Measurements from ENCODE around the gene CYP4A22. TPM values are rescaled to one million over a fixed set of nuclear protein-coding genes. Genes with fewer than 3 reads are reported as not detected.

Gene CYP4A22
- total and polyA plus RNA-seq, 2 donors from 2014 or later = 4.1 to 108 TPM

DNA sequence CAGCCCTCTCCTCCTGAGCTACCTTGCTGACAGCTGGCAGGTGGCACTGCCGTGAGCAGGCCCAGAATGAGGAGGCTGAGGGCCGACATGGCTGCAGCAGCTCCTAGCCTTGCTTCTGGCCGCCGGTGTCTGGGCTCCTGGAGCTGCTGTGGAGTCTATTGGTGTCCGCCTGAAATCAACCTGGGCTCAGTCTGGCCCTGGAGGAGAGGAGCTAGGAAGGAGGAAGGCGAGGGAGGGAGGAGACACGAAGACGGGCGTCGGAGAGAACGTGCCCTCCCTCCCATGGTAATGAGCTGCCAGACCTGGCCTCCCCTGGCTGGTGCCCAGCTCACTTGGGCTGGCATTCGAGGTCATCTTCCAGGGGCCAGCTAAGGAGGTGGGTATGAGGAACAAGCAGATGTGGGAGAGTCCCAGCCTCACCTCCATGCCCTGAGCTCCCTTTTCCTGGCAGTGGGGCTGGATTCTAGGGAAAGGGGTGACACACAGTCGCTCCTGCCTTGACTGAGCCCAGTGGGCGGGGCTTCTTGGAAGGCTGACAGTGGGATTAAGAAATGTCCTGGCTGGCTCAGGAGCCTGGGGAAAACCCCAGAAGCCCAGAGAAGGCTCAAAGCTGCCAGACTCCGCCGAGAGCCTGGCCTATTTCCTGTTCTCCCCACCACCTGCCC is 52.7 kb downstream of the CYP4A22 start, which contains the start of gene PDZK1IP1:
Gene PDZK1IP1 (minus strand): TSS at position 193 of the 665 bp plus-strand sequence. CDS start 104 bp downstream, at position 89.
- Histone ChIP-seq H3K36me3 (ENCODE audit: control insufficient read depth in 2 of 3, insufficient read depth in 3 of 3, low read length in 3 of 3) (peaks cover 0 to 9% (median 0%) of the 10 kb centered on the region in 3 donors), H3K27me3 (ENCODE audit: control insufficient read depth, insufficient read depth, low read length) (no peaks in the 10 kb centered on the region), H3K27ac (ENCODE audit: low read depth in 2 of 2, low read length in 2 of 2) (peak within 1 kb of the TSS; percentile 95 to 99), H3K9me3 (ENCODE audit: control insufficient read depth in 2 of 3, insufficient read depth in 1 of 3, low read length in 3 of 3) (no peaks in the 10 kb centered on the region), H3K4me3 (ENCODE audit: low read length in 3 of 3) (peak within 1 kb of the TSS in 2 of 3 donors; percentile 88 to 93), H3K4me1 (ENCODE audit: control insufficient read depth in 2 of 3, insufficient read depth in 2 of 3, low read depth in 1 of 3, low read length in 3 of 3) (peaks cover 0 to 30% (median 21%) of the 10 kb centered on the region in 3 donors), H3K9ac (ENCODE audit: low read length in 3 of 3) (peak within 1 kb of the TSS in 2 of 3 donors; percentile 35 to 99)
- DNase-seq = peak in 3 of 5 donors; percentile 34 to 96 (median 37)
- TF ChIP-seq, protein P1, sequence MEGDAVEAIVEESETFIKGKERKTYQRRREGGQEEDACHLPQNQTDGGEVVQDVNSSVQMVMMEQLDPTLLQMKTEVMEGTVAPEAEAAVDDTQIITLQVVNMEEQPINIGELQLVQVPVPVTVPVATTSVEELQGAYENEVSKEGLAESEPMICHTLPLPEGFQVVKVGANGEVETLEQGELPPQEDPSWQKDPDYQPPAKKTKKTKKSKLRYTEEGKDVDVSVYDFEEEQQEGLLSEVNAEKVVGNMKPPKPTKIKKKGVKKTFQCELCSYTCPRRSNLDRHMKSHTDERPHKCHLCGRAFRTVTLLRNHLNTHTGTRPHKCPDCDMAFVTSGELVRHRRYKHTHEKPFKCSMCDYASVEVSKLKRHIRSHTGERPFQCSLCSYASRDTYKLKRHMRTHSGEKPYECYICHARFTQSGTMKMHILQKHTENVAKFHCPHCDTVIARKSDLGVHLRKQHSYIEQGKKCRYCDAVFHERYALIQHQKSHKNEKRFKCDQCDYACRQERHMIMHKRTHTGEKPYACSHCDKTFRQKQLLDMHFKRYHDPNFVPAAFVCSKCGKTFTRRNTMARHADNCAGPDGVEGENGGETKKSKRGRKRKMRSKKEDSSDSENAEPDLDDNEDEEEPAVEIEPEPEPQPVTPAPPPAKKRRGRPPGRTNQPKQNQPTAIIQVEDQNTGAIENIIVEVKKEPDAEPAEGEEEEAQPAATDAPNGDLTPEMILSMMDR (IDR thresholded peaks at IDR 0.05; ENCODE audit: borderline replicate concordance, extremely low read depth, insufficient read depth) = no peak
- FAIRE-seq = peak; percentile 13
- intact Hi-C loops (cut with DNase I) = loop anchor here (10.0 kb wide), 2 partner anchors 65 to 535 kb away; no protein-coding TSS in a partner anchor

DNA sequence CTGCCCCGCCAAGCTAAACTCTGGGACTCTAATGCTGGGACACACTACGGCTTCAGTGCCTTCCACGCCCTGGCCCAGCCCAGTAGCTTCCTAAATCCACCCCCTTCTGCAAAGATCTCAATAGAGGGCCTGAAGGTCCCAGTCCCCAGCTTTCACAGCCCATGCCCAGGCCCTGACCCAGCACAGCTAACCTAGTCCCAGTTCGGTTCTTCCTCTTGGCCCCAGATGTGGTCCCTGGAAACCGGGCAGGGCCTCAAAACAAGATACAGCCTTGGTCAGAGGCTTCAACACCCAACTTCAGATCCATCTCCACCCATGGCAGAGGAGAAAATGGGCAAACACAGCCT is 53.2 kb downstream of the CYP4A22 start:
- H3K9me3 ChIP-seq (ENCODE audit: control insufficient read depth in 2 of 3, insufficient read depth in 1 of 3, low read length in 3 of 3) = no peaks in the 10 kb centered on the region
- H3K4me1 ChIP-seq (ENCODE audit: control insufficient read depth in 2 of 3, insufficient read depth in 2 of 3, low read depth in 1 of 3, low read length in 3 of 3) = peaks cover 0 to 30% (median 21%) of the 10 kb centered on the region in 3 donors
- TF ChIP-seq, protein P1 (IDR thresholded peaks at IDR 0.05; ENCODE audit: borderline replicate concordance, extremely low read depth, insufficient read depth) = no peak
- H3K36me3 ChIP-seq (ENCODE audit: control insufficient read depth in 2 of 3, insufficient read depth in 3 of 3, low read length in 3 of 3) = peaks cover 0 to 5% (median 0%) of the 10 kb centered on the region in 3 donors
- peak overlapping the region in 2 of 3 donors; percentile 33 to 76 for H3K9ac ChIP-seq (ENCODE audit: low read length in 3 of 3)
- peak overlapping the region; percentile 95 to 99 for H3K27ac ChIP-seq (ENCODE audit: low read depth in 2 of 2, low read length in 2 of 2)
- intact Hi-C loops (cut with DNase I) = no loop called here
- peak overlapping the region in 2 of 3 donors; percentile 30 to 59 for H3K4me3 ChIP-seq (ENCODE audit: low read length in 3 of 3)
- DNase-seq (no peak), FAIRE-seq (no peak)
- no peaks in the 10 kb centered on the region for H3K27me3 ChIP-seq (ENCODE audit: control insufficient read depth, insufficient read depth, low read length)

DNA sequence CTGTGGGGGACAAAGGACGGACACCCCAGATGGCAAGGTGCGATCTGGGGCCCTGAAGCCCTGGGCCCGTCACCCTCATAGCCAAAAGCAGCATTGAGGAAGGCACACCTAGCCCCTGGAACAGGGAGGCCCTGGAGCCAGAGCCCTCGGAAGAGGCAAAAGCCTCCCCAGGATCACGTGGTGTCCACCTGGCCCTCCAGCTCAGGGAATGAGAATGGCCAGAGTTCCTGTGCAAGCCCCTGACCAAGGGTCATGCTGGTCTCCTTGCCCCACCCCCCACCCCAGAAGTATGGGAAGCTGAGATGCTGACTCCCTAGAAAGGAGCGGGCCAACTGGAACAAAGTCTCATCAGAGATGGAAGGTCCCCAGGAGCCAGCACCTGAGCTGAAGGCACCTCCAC is 53.6 kb downstream of the CYP4A22 start:
- TF ChIP-seq, protein P1 (IDR thresholded peaks at IDR 0.05; ENCODE audit: borderline replicate concordance, extremely low read depth, insufficient read depth) = no peak
- H3K4me1 ChIP-seq (ENCODE audit: control insufficient read depth in 2 of 3, insufficient read depth in 2 of 3, low read depth in 1 of 3, low read length in 3 of 3) = peaks cover 0 to 30% (median 21%) of the 10 kb centered on the region in 3 donors
- H3K27ac ChIP-seq (ENCODE audit: low read depth in 2 of 2, low read length in 2 of 2) = peak overlapping the region; percentile 95 to 99
- DNase-seq (peak in 1 of 5 donors; percentile 46), FAIRE-seq (no peak)
- H3K9me3 ChIP-seq (ENCODE audit: control insufficient read depth in 2 of 3, insufficient read depth in 1 of 3, low read length in 3 of 3) = no peaks in the 10 kb centered on the region
- peak overlapping the region in 2 of 3 donors; percentile 39 to 59 for H3K4me3 ChIP-seq (ENCODE audit: low read length in 3 of 3)
- intact Hi-C loops (cut with DNase I) = no loop called here
- H3K36me3 ChIP-seq (ENCODE audit: control insufficient read depth in 2 of 3, insufficient read depth in 3 of 3, low read length in 3 of 3) = peaks cover 0 to 3% (median 0%) of the 10 kb centered on the region in 3 donors
- H3K27me3 ChIP-seq (ENCODE audit: control insufficient read depth, insufficient read depth, low read length) = no peaks in the 10 kb centered on the region
- H3K9ac ChIP-seq (ENCODE audit: low read length in 3 of 3) = peak overlapping the region in 2 of 3 donors; percentile 33 to 76
